Activated CD8-positive, alpha-beta memory T cell treated with anti-CD3 and anti-CD28 coated beads, Interleukin-2, amount 50 U/mL, for 4 hours (primary cell): ENCODE measurements around the gene ELMO3.
A peak's percentile ranks its signal among the peaks of the same experiment; 100 is the strongest.

Experiments used
- DNase-seq: peaks from one replicate; pipeline ENCODE4 v3.0.0-alpha.2; 2020

ELMO3 gene

DNA sequence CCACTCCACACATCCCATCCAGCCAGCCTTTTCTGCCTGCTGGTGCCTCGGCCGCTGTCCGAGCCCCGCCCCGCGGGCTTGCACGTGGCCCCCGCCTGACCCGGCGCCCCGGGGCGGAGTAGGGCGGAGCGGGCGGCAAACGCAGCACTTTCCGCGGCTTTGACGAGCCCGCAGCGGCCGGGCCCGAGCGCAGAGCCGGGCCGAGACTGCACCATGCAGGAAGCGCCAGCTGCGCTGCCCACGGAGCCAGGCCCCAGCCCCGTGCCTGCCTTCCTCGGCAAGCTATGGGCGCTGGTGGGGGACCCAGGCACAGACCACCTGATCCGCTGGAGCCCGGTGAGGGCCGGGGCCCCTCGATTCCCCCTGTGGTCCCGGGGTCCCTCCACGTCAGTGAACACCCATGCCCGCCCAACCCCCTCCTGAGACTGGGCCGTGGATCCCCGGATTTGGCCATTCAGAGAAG lies 34.3 kb upstream of the ELMO3 start, which contains the start of gene HSF4:
HSF4 (plus strand) TSS at position 147 of the 463 bp plus-strand sequence; CDS start at position 214, 67 bp downstream.
- DNase-seq: no peak

DNA sequence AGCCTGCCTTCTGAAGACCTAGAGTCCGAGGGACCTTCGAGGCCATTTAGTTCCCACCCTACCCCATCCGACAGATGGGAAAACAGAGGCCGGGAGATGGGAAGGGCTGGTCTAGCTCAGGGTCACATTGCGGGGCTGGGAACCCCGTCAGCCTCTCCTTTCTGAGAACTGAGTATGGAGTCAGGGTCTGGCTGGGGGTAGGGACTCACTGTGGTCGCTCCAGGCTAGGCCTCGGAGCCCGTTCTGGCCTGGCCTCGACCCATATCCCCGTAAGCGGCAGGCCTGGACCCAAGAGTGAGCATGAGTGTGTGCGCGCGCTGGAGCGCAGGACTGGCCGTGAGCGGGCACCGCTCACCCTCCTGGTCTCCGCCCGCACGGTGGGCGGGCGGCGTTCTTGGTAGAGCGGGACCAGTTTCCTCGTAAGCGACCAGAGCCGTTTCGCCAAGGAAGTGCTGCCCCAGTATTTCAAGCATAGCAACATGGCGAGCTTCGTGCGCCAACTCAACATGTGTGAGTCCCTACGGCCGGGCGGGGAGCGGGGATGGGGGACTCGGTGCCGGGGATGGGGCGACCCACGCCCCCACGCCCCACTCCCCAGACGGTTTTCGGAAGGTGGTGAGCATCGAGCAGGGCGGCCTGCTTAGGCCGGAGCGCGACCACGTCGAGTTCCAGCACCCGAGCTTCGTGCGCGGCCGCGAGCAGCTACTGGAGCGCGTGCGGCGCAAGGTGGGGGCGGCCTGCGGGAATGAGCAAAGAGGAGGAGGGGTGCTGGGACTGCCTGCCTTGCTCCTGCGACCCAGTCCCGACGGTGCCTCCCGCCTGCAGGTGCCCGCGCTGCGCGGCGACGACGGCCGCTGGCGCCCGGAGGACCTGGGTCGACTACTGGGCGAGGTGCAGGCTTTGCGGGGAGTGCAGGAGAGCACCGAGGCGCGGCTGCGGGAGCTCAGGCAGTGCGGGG lies 33.5 kb upstream of the ELMO3 start:
- no peak for DNase-seq

- no peak for DNase-seq
These were observed 32.8 kb upstream of the ELMO3 start for GRCh38 chr16:67166110-67166547.

DNA sequence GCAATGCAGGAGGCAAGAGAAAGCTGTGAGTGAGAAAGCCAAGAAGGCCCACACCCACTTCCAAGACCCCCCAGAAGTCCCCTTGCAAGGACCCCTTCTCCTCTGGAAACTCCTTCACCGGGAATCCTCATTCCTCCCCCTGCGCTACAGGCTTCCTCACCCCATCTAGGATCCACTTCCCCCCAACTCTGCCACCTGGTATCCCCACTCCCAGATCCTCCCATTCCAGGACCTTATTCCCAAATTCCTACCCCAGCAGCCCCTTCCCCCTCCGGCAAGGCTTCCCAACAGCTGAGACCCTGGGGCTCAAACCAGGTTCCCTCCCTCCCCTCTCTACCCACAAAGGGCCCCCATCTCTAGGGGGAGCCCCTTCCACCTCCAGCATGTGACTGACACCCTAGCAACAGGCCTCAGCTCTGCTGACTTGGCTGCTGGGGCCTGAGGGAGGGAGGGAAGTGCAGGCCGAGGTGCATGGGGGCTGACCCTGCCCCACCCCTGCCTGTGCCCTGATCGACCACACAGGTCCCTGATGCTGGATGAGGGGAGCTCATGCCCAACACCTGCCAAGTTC lies 32.2 kb upstream of the ELMO3 start:
- DNase-seq: no peak

GRCh38 chr16:67167588-67167987 lies 31.3 kb upstream of the ELMO3 start:
- DNase-seq: no peak

GRCh38 chr16:67169011-67169451 lies 29.9 kb upstream of the ELMO3 start:
- no peak for DNase-seq

DNA sequence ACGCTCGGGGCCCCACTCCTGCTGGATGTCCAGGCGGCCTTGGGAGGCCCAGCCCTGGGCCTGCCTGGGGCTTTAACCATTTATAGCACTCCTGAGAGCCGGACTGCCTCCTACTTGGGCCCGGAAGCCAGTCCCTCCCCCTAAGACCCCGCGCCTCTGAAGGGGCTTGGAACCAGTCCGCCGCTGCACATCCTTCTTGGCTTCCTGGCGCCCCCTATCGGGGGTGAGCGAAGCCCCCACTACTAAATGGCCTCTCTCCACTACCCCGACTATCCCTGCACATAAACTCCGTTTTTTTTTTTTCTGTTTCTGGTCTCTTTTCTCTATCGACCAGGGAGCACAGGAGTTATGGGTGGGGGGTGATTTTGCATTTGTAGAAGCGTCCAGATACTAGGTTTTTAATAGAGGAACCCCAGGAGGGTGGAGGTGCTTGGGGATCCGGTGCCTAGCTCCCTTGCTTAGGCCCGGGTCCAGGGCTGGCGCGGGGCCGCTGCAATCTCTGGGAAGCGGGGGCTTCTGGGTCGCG lies 29.2 kb upstream of the ELMO3 start:
- no peak for DNase-seq

DNA sequence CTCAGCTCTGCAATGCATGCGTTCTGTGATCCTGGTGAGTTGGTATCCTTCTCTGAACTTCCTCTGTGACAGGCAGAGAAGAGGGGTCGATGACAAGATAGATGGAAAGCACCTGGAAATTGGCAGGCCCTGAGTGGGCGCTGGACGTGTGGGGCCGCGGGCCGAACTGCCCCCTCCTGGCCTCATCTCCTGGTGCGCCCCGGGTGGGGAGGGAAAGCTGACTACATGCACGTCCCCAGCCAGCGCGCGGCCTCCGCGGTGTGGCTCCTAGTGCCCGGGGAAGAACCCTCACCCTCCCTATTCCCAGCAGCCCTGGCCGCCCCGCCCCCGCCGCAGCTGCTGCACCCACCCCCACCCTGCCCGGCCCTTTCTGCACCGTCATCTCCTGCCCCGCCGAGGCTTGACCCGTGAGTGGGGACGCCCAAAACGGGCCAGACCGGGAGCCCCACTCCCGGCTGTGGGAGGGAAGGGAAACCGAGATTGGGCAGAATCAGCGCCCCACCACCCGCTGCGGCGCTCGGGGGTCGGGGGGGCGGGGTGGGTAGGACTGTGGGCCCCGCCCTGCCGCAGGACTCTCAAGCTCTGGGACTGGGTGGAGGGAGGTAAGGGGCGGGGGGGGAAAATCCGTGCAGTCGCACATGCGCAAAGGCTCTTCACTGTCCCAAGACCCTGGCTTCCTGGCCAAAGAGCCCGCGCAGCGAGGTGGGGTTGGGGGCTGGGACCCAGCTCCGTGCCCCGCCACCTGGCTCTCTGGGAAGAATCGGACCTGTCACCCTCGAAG lies 28.6 kb upstream of the ELMO3 start, which contains the start of gene NOL3:
NOL3 (plus strand) TSS at position 371 of the 781 bp plus-strand sequence.
- no peak for DNase-seq

DNA sequence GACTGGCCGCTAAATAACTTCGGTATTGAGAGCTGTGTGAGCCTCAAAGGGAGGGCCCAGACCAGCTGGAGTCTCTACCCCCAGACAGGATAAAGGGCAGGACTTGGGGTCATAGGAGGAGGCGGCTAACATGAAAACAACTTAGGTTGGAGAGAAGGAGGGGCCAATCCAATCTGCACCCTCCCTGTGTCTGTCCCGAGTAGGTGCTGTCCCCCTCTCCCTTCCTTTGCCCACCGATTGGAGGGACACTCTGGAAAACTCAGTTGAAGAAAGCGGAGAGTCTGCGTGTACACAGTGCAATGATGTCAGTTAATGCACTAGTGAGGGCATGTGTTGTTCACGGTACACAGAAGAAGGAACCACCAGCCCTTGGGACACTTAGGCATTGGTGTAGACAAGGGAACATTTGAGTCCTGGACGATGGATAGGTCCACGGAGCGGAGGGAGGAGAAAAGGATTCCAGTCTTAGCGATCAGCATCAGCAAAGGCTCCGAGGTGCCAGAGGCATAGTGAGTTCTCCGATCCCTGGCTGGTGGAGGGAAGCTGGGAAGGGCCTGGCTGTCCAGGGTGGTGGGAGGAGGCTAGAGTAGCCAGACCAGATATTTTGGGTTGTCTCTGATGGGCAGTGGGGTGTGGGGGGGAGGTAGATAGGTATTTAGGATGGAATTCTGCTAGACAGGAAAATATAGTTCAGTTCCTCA lies 27.8 kb upstream of the ELMO3 start:
- no peak for DNase-seq

- no peak for DNase-seq
These were observed 25.6 kb upstream of the ELMO3 start for GRCh38 chr16:67173323-67173722.

GRCh38 chr16:67173808-67174705 lies 24.9 kb upstream of the ELMO3 start:
- DNase-seq: peak; percentile 57

- DNase-seq: no peak
These were observed 24.2 kb upstream of the ELMO3 start for GRCh38 chr16:67174706-67175231.

GRCh38 chr16:67176662-67177061 lies 22.3 kb upstream of the ELMO3 start:
- no peak for DNase-seq

GRCh38 chr16:67177743-67178699 lies 20.9 kb upstream of the ELMO3 start:
- DNase-seq: peak; percentile 47

DNA sequence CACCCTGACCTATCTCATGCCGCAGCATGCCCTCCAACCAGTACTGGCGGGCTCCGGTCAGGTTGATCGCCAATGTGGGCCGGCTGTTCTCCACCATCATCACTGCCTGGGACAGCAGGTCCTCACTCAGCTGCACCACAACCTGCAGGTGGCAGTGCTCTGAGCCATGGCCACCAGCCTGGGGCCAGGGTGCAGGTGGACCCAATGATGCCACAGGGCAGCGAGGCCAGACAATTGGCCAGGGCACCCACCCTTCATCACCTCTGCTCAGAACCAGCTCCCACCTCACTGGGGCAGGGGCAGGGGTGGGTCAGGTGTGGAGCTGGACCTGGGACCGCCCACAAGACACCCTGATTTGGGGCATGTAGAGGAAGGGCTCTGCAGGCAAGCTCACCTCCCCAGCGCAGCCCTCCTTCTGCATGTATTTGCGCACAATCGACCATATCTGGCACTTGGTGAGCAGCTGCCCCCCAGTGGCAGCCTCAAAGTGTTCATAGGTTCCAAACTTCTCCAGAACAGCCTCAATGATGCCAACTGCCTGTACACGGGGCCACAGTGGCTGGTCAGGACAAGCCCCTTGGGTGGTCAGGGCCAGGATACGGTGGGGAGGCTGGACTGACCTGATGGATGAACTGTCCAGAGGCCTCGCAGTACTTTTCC lies 19.4 kb upstream of the ELMO3 start:
- no peak for DNase-seq

DNA sequence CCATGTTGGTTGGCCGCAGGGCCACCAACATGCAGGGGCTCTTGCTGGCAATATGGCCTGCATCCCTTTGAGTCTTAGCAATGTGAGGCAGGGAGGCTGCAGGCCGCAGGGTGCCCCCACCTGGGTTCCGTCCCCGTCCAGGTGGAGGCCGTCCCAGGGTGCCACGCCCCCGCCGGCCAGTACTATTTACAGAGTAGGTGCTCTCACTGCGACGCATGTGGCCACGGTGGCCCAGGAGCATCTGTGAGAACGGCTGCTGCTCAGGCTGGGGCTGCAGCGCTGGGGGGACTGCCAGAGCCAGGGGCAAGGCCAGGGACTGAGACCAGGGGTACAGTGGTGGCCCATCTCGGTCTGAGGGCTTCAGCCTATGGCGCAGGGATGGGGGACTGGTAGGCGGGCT lies 18.8 kb upstream of the ELMO3 start:
- DNase-seq: no peak

GRCh38 chr16:67181346-67181745 lies 17.6 kb upstream of the ELMO3 start:
- no peak for DNase-seq

DNA sequence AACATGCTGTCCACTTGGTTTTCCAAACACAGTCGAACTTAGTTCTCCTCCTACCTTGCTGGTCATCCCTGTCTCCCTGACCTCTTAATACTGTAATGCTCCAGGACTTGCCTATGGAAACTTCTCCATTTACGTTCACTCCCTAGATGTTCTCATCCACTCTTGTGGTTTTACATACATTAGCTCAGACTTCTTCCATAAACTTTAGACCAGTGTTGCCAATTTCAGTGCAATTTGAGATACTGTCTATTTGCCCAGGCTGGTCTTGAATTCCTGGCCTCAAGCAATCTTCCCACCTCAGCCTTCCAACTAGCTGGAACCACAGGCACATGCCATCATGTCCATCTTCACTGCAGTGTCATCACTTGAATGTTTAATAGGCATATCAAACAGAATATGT lies 16.6 kb upstream of the ELMO3 start:
- no peak for DNase-seq

GRCh38 chr16:67183284-67183626 lies 15.7 kb upstream of the ELMO3 start:
- no peak for DNase-seq
